Measurements from ENCODE around the gene SCGN. TPM values are rescaled to one million over a fixed set of nuclear protein-coding genes. Genes with fewer than 3 reads are reported as not detected.

SCGN gene
- total RNA-seq, 2 experiments from 2014 or later = not detected

GRCh38 chr6:25692472-25692871 lies 40.5 kb downstream of the SCGN start:
- H3K27me3 Mint-ChIP-seq = peaks cover 16% of the 10 kb centered on the region

DNA sequence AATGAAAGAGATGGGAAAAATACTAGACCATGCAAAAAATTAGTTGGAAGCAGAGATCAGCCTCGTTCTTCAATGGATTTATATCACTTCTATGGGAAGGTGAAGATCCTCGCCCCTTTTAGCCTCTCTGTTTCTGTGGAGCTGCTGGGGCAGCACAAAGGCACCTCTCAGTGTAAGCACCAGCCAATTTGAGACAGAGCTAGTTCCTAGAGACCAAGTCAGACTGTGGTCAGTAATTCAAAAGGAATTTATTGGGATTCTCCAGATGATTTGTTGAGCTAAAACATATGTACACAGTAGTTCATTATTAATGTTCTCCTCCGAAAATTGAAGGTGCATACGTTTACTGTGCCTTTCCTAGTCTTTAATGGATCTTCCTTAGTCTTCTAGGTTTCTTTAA lies 42.4 kb downstream of the SCGN start:
- TF ChIP-seq, protein P1, sequence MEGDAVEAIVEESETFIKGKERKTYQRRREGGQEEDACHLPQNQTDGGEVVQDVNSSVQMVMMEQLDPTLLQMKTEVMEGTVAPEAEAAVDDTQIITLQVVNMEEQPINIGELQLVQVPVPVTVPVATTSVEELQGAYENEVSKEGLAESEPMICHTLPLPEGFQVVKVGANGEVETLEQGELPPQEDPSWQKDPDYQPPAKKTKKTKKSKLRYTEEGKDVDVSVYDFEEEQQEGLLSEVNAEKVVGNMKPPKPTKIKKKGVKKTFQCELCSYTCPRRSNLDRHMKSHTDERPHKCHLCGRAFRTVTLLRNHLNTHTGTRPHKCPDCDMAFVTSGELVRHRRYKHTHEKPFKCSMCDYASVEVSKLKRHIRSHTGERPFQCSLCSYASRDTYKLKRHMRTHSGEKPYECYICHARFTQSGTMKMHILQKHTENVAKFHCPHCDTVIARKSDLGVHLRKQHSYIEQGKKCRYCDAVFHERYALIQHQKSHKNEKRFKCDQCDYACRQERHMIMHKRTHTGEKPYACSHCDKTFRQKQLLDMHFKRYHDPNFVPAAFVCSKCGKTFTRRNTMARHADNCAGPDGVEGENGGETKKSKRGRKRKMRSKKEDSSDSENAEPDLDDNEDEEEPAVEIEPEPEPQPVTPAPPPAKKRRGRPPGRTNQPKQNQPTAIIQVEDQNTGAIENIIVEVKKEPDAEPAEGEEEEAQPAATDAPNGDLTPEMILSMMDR (IDR thresholded peaks at IDR 0.05) = no peak
- no peak overlapping the region for H3K27ac Mint-ChIP-seq
- H3K27me3 Mint-ChIP-seq = peaks cover 14% of the 10 kb centered on the region
- no peaks in the 10 kb centered on the region for H3K36me3 Mint-ChIP-seq (ENCODE audit: low read depth)
- no peak for DNase-seq
- ChIA-PET POLR2A (no interaction called here), CTCF (interaction anchor here (1.0 kb wide), 1 partner anchor 24 kb away, joined by 3 read pairs; no protein-coding TSS in a partner anchor)
- H3K9me3 Mint-ChIP-seq = no peaks in the 10 kb centered on the region
- no peak for ATAC-seq
- H3K4me3 Mint-ChIP-seq = no peak overlapping the region
- H3K4me1 Mint-ChIP-seq (ENCODE audit: low read depth) = no peaks in the 10 kb centered on the region
- intact Hi-C loops (cut with micrococcal nuclease) = no loop called here

More at GRCh38 chr6:25692472-25692871, 40.5 kb downstream of the SCGN start:
- DNase-seq (no peak), ATAC-seq (no peak)
- Mint-ChIP-seq H3K9me3 (no peaks in the 10 kb centered on the region), H3K4me3 (no peak overlapping the region), H3K36me3 (ENCODE audit: low read depth) (no peaks in the 10 kb centered on the region), H3K4me1 (ENCODE audit: low read depth) (no peaks in the 10 kb centered on the region), H3K27ac (no peak overlapping the region)
- TF ChIP-seq, protein P1 (IDR thresholded peaks at IDR 0.05) = no peak
- intact Hi-C loops (cut with micrococcal nuclease) = no loop called here
- ChIA-PET POLR2A (no interaction called here), CTCF (no interaction called here)

GRCh38 chr6:25695671-25696070 lies 43.7 kb downstream of the SCGN start:
- H3K4me1 Mint-ChIP-seq (ENCODE audit: low read depth) = no peaks in the 10 kb centered on the region
- intact Hi-C loops (cut with micrococcal nuclease) = no loop called here
- H3K36me3 Mint-ChIP-seq (ENCODE audit: low read depth) = no peaks in the 10 kb centered on the region
- H3K27me3 Mint-ChIP-seq = peaks cover 6% of the 10 kb centered on the region
- CTCF ChIA-PET = no interaction called here
- no peak overlapping the region for H3K27ac Mint-ChIP-seq
- POLR2A ChIA-PET = no interaction called here
- no peak for ATAC-seq
- H3K9me3 Mint-ChIP-seq = no peaks in the 10 kb centered on the region
- TF ChIP-seq, protein P1 (IDR thresholded peaks at IDR 0.05) = no peak
- no peak for DNase-seq
- no peak overlapping the region for H3K4me3 Mint-ChIP-seq

DNA sequence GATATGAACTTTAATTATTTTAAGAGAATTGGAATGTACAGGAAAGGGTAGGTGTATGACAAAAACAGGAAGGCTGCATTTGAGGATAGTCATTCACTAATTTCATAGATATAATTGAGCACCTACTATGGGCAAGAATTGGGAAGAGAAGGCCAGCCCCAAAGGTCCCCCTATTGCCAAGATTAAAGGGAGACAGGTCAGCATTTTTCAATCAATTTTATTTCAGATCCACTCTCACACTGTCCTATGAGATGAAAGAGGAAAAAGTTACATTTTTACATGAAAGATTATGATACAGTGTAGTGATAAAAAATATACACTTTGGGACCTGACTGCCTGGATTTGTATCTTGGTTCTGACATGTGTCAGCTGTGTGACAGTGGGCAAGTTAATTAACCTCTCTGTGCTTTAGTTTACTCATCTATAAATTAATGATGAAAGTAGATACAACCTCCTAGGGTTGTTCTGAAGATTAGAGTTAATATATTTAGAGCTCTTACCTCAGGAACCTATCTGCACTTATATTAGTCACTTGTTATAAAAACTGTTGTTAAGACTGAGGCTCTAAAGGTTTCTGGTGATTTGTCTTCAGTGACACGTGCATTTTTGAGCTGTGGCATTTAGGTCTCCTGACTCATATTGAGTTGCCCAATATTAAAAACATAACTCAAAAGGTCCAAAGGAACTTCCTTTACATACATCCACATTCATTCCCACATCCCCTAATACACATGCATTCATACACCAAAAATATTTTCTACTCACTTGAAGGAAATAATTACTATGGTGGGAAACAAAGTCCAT lies 45.7 kb downstream of the SCGN start:
- ATAC-seq (no peak), DNase-seq (no peak)
- H3K27me3 Mint-ChIP-seq = peaks cover 2% of the 10 kb centered on the region
- intact Hi-C loops (cut with micrococcal nuclease) = no loop called here
- no peak overlapping the region for H3K4me3 Mint-ChIP-seq
- TF ChIP-seq, protein P1 (IDR thresholded peaks at IDR 0.05) = no peak
- no peaks in the 10 kb centered on the region for H3K36me3 Mint-ChIP-seq (ENCODE audit: low read depth)
- ChIA-PET CTCF (no interaction called here), POLR2A (no interaction called here)
- no peaks in the 10 kb centered on the region for H3K4me1 Mint-ChIP-seq (ENCODE audit: low read depth)
- no peak overlapping the region for H3K27ac Mint-ChIP-seq
- no peaks in the 10 kb centered on the region for H3K9me3 Mint-ChIP-seq

DNA sequence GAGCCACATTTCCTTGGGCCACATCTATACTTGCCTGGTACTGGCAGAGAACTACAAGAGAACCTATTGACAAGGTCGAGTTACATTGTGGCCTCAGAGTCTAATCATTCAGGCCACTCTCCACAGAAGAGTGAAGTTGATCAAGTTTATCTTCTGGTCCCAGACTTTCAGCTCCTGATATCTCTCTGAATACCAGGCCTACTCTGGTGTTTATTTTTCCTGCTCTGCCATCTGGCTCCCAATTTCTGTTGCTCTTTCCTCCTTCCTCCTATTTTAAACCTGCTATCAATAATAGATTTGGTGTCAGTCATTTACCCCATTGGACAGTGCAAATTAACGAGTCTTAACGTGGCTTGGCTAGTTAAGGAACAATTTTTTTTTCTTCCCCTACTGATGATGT lies 46.6 kb downstream of the SCGN start:
- CTCF ChIA-PET = no interaction called here
- Mint-ChIP-seq H3K4me1 (ENCODE audit: low read depth) (no peaks in the 10 kb centered on the region), H3K27me3 (peaks cover 2% of the 10 kb centered on the region), H3K4me3 (no peak overlapping the region), H3K27ac (no peak overlapping the region), H3K9me3 (no peaks in the 10 kb centered on the region), H3K36me3 (ENCODE audit: low read depth) (no peaks in the 10 kb centered on the region)
- DNase-seq (no peak), ATAC-seq (no peak)
- intact Hi-C loops (cut with micrococcal nuclease) = no loop called here
- POLR2A ChIA-PET = no interaction called here
- TF ChIP-seq, protein P1 (IDR thresholded peaks at IDR 0.05) = no peak
